GM23338 (cell line): ENCODE results near the gene LAPTM4A.

ENCODE experiments used
- EZH2 ChIP-seq: fragments of 200-600 bp; sonication (generic); IDR thresholded peaks from one replicate; pipeline ENCODE4 v1.8.0; 2017; ENCODE audit warnings: antibody characterized with exemption, mild to moderate bottlenecking, low read depth; ENCODE audit not compliant: unreplicated experiment
- EZH2phosphoT487 ChIP-seq: fragments of 200-600 bp; sonication (generic); IDR thresholded peaks from one replicate; pipeline ENCODE4 v1.8.1; 2018; ENCODE audit warnings: antibody characterized with exemption; ENCODE audit not compliant: unreplicated experiment
- TF ChIP-seq, protein P1 (sequence below), 2 experiments: fragments of 200-600 bp in 1 of 2; sonication (generic) in 1 of 2; conservative IDR thresholded peaks; 2 replicates each; pipeline versions ENCODE4 v1.5.1 to v1.6.1; 2016 to 2017; ENCODE audit warnings: antibody characterized with exemption in 2 of 2, low read depth in 2 of 2, mild to moderate bottlenecking in 2 of 2, moderate library complexity in 1 of 2

- TF ChIP-seq, protein P1, sequence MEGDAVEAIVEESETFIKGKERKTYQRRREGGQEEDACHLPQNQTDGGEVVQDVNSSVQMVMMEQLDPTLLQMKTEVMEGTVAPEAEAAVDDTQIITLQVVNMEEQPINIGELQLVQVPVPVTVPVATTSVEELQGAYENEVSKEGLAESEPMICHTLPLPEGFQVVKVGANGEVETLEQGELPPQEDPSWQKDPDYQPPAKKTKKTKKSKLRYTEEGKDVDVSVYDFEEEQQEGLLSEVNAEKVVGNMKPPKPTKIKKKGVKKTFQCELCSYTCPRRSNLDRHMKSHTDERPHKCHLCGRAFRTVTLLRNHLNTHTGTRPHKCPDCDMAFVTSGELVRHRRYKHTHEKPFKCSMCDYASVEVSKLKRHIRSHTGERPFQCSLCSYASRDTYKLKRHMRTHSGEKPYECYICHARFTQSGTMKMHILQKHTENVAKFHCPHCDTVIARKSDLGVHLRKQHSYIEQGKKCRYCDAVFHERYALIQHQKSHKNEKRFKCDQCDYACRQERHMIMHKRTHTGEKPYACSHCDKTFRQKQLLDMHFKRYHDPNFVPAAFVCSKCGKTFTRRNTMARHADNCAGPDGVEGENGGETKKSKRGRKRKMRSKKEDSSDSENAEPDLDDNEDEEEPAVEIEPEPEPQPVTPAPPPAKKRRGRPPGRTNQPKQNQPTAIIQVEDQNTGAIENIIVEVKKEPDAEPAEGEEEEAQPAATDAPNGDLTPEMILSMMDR (conservative IDR thresholded peaks at IDR 0.05; ENCODE audit: low read depth in 2 of 2), result no peak
- TF ChIP-seq EZH2 (no peak), EZH2phosphoT487 (no peak)
These were observed 17.2 kb downstream of the LAPTM4A start for GRCh38 chr2:20034218-20034617.
